Liver (tissue), 3 donors: Measurements from ENCODE around the gene CELF2.

Experiments used
- EGR1 ChIP-seq, 2 donors: IDR thresholded peaks; 2 replicates each; pipeline ENCODE4 v1.6.1; 2016 to 2018; ENCODE audit warnings: antibody characterized with exemption in 2 of 2, low read depth in 2 of 2
- GABPA ChIP-seq, 2 donors: IDR thresholded peaks in 1 of 2; conservative IDR thresholded peaks in 1 of 2; 2 replicates each; pipeline ENCODE4 v1.6.1; 2016; ENCODE audit warnings: antibody characterized with exemption in 2 of 2, mild to moderate bottlenecking in 1 of 2, moderate library complexity in 1 of 2
- JUND ChIP-seq, 2 donors: IDR thresholded peaks; 2 replicates each; pipeline ENCODE4 v1.6.1; 2016; ENCODE audit warnings: antibody characterized with exemption in 2 of 2
- RAD21 ChIP-seq, 2 donors: IDR thresholded peaks; 2 replicates each; pipeline ENCODE4 v1.6.1; 2016; ENCODE audit warnings: antibody characterized with exemption in 2 of 2, mild to moderate bottlenecking in 2 of 2
- RXRA ChIP-seq, 2 donors: IDR thresholded peaks; 2 replicates each; pipeline ENCODE4 v1.6.1; 2017 to 2018; ENCODE audit warnings: antibody characterized with exemption in 2 of 2, mild to moderate bottlenecking in 1 of 2
- SP1 ChIP-seq: IDR thresholded peaks from 2 replicates; pipeline ENCODE4 v1.6.1; 2018; ENCODE audit warnings: antibody characterized with exemption, mild to moderate bottlenecking
- TF ChIP-seq, protein P1 (sequence below): fragments of 150-350 bp; IDR thresholded peaks from 2 replicates; pipeline ENCODE4 v1.5.1; 2017; ENCODE audit warnings: improper control_type of control experiment, low read depth, low read length; ENCODE audit not compliant: missing input control
- TF ChIP-seq, protein P2 (sequence below): IDR thresholded peaks from 2 replicates; pipeline ENCODE4 v1.6.1; 2016; ENCODE audit warnings: antibody characterized with exemption
- TF ChIP-seq, protein P3 (sequence below): IDR thresholded peaks from 2 replicates; pipeline ENCODE4 v1.6.1; 2016; ENCODE audit warnings: antibody characterized with exemption
- TF ChIP-seq, protein P4 (sequence below): IDR thresholded peaks from 2 replicates; pipeline ENCODE4 v1.6.1; 2016; ENCODE audit warnings: antibody characterized with exemption
- donor health status: healthy.
- donor health status: healthy.

DNA sequence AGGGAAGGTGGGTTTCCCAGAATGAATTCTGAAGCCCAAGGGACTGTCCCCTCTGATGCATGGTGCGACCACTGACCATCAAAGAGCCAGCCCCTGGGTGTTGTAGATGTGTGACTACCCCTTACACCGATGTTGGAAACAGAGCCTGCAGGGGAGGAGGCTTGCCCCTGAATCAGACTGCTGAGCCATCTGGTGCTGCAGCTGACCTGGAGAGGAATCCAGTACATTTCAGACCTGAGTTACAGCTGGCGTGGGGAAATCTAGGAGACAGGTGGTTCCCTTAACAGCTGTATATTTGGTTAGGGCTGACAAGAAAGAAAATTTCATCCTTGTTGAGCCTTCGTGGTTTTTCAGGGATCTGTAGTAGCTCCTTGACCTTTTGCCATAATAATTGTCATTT lies 195.5 kb downstream of the CELF2 start:
- TF ChIP-seq, protein P1, sequence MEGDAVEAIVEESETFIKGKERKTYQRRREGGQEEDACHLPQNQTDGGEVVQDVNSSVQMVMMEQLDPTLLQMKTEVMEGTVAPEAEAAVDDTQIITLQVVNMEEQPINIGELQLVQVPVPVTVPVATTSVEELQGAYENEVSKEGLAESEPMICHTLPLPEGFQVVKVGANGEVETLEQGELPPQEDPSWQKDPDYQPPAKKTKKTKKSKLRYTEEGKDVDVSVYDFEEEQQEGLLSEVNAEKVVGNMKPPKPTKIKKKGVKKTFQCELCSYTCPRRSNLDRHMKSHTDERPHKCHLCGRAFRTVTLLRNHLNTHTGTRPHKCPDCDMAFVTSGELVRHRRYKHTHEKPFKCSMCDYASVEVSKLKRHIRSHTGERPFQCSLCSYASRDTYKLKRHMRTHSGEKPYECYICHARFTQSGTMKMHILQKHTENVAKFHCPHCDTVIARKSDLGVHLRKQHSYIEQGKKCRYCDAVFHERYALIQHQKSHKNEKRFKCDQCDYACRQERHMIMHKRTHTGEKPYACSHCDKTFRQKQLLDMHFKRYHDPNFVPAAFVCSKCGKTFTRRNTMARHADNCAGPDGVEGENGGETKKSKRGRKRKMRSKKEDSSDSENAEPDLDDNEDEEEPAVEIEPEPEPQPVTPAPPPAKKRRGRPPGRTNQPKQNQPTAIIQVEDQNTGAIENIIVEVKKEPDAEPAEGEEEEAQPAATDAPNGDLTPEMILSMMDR: no peak
- TF ChIP-seq JUND (IDR thresholded peaks at IDR 0.05): no peak
- no peak for TF ChIP-seq RAD21 (IDR thresholded peaks at IDR 0.05)
- TF ChIP-seq, protein P2, sequence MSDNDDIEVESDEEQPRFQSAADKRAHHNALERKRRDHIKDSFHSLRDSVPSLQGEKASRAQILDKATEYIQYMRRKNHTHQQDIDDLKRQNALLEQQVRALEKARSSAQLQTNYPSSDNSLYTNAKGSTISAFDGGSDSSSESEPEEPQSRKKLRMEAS: no peak
- TF ChIP-seq, protein P3, sequence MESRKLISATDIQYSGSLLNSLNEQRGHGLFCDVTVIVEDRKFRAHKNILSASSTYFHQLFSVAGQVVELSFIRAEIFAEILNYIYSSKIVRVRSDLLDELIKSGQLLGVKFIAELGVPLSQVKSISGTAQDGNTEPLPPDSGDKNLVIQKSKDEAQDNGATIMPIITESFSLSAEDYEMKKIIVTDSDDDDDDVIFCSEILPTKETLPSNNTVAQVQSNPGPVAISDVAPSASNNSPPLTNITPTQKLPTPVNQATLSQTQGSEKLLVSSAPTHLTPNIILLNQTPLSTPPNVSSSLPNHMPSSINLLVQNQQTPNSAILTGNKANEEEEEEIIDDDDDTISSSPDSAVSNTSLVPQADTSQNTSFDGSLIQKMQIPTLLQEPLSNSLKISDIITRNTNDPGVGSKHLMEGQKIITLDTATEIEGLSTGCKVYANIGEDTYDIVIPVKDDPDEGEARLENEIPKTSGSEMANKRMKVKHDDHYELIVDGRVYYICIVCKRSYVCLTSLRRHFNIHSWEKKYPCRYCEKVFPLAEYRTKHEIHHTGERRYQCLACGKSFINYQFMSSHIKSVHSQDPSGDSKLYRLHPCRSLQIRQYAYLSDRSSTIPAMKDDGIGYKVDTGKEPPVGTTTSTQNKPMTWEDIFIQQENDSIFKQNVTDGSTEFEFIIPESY: no peak
- no peak for TF ChIP-seq RXRA (IDR thresholded peaks at IDR 0.05)
- no peak for TF ChIP-seq GABPA (IDR thresholded peaks at IDR 0.05 in 1 of 2, conservative IDR thresholded peaks at IDR 0.05 in 1 of 2)
- no peak for TF ChIP-seq SP1
- TF ChIP-seq EGR1 (IDR thresholded peaks at IDR 0.05; ENCODE audit: low read depth in 2 of 2): no peak
- TF ChIP-seq, protein P4, sequence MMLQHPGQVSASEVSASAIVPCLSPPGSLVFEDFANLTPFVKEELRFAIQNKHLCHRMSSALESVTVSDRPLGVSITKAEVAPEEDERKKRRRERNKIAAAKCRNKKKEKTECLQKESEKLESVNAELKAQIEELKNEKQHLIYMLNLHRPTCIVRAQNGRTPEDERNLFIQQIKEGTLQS: no peak
